NCI-H1694 treated with DMSO at 0.1 percent for 48 hours (cell line): ENCODE data around the gene PPM1H.

Experiments used
- DNase-seq: peaks from one replicate; lab custom pipeline; 2025; lab: John Stamatoyannopoulos, UW

The PPM1H gene

GRCh38 chr12:62799126-62799736 is 135.7 kb downstream of the PPM1H start:
- DNase-seq, result peak; percentile 49

GRCh38 chr12:62794218-62794583 is 140.7 kb downstream of the PPM1H start:
- DNase-seq, result no peak

GRCh38 chr12:62793256-62794217 is 141.4 kb downstream of the PPM1H start:
- DNase-seq, result peak; percentile 96

GRCh38 chr12:62792236-62792870 is 142.6 kb downstream of the PPM1H start:
- no peak for DNase-seq

- DNase-seq, result no peak
Observed at GRCh38 chr12:62789851-62790250, 145.1 kb downstream of the PPM1H start.

GRCh38 chr12:62787611-62788010 is 147.3 kb downstream of the PPM1H start:
- no peak for DNase-seq

- no peak for DNase-seq
Observed at GRCh38 chr12:62787023-62787422, 147.9 kb downstream of the PPM1H start.

GRCh38 chr12:62785941-62786559 is 148.9 kb downstream of the PPM1H start:
- no peak for DNase-seq

- no peak for DNase-seq
Observed at GRCh38 chr12:62784576-62784975, 150.4 kb downstream of the PPM1H start.

GRCh38 chr12:62783881-62784280 is 151.1 kb downstream of the PPM1H start:
- peak; percentile 31 for DNase-seq

GRCh38 chr12:62781136-62781880 is 153.6 kb downstream of the PPM1H start:
- no peak for DNase-seq

- no peak for DNase-seq
Observed at GRCh38 chr12:62779488-62779887, 155.5 kb downstream of the PPM1H start.

GRCh38 chr12:62778187-62778586 is 156.8 kb downstream of the PPM1H start:
- DNase-seq, result no peak

- no peak for DNase-seq
Observed at GRCh38 chr12:62776997-62777396, 158.0 kb downstream of the PPM1H start.

GRCh38 chr12:62776575-62776974 is 158.4 kb downstream of the PPM1H start:
- no peak for DNase-seq

- DNase-seq, result no peak
Observed at GRCh38 chr12:62774794-62775193, 160.2 kb downstream of the PPM1H start.

- no peak for DNase-seq
Observed at GRCh38 chr12:62772416-62772955, 162.5 kb downstream of the PPM1H start.

GRCh38 chr12:62771828-62772227 is 163.1 kb downstream of the PPM1H start:
- DNase-seq, result no peak

GRCh38 chr12:62770381-62770780 is 164.6 kb downstream of the PPM1H start:
- DNase-seq, result no peak

- no peak for DNase-seq
Observed at GRCh38 chr12:62769076-62769619, 165.8 kb downstream of the PPM1H start.

- DNase-seq, result no peak
Observed at GRCh38 chr12:62767946-62768345, 167.0 kb downstream of the PPM1H start.
